Type B pancreatic cell (in vitro differentiated cells): ENCODE measurements around the gene TTLL10. TPM values are rescaled to one million over a fixed set of nuclear protein-coding genes. Genes with fewer than 3 reads are reported as not detected.

Experiments
- DNase-seq: peaks from one replicate; pipeline ENCODE4 v3.0.0; 2021; ENCODE audit warnings: mixed read lengths; ENCODE audit not compliant: unreplicated experiment; ENCODE audit errors: extremely low spot score
- H3K27ac Mint-ChIP-seq: 2 replicates; pipeline ENCODE4 v1.8.0; 2021; ENCODE audit warnings: mild to moderate bottlenecking, mixed read lengths
- H3K27me3 Mint-ChIP-seq: 2 replicates; pipeline ENCODE4 v1.8.0; 2021; ENCODE audit warnings: mixed read lengths
- H3K36me3 Mint-ChIP-seq: 2 replicates; pipeline ENCODE4 v1.8.0; 2021; ENCODE audit warnings: mixed read lengths
- H3K4me1 Mint-ChIP-seq: one replicate; pipeline ENCODE4 v1.8.0; 2021; ENCODE audit warnings: mixed read lengths; ENCODE audit not compliant: unreplicated experiment
- H3K4me3 Mint-ChIP-seq: 2 replicates; pipeline ENCODE4 v1.8.0; 2021; ENCODE audit warnings: mild to moderate bottlenecking, mixed read lengths
- H3K9me3 Mint-ChIP-seq: 2 replicates; pipeline ENCODE4 v1.8.0; 2021; ENCODE audit warnings: mixed read lengths
- total RNA-seq: library from RNA; stranded (reverse); gene quantifications from 2 replicates; pipeline ENCODE4 v1.2.1, GENCODE V29; 2021; ENCODE audit warnings: low replicate concordance
- TF ChIP-seq, protein P1 (sequence below): fragments of 200-600 bp; sonication (generic); conservative IDR thresholded peaks from 2 replicates; pipeline ENCODE4 v1.5.0; 2021; ENCODE audit warnings: antibody characterized with exemption, mild to moderate bottlenecking

TTLL10 gene
- total RNA-seq, 1 donor from 2014 or later, result 1.4 TPM

DNA sequence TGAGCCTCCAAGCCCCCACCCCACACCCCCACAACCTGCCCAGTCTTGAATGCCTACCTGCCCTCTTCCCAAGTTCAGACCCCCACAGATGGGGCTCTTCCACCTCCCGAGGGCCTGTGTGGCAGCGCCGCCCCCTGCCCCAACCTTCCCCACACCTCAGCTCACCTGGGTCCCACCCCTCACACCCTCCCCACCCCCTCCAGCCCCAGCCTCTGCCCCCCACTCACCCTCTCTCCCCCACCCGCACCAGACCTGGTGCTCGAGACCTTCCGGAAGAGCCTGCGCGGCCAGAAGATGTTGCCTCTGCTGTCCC, 23.5 kb downstream of the TTLL10 start:
- Mint-ChIP-seq H3K27ac (no peak overlapping the region), H3K36me3 (no peaks in the 10 kb centered on the region), H3K27me3 (no peaks in the 10 kb centered on the region), H3K9me3 (peaks cover 8% of the 10 kb centered on the region), H3K4me3 (no peak overlapping the region), H3K4me1 (no peaks in the 10 kb centered on the region)
- no peak for DNase-seq
- TF ChIP-seq, protein P1, sequence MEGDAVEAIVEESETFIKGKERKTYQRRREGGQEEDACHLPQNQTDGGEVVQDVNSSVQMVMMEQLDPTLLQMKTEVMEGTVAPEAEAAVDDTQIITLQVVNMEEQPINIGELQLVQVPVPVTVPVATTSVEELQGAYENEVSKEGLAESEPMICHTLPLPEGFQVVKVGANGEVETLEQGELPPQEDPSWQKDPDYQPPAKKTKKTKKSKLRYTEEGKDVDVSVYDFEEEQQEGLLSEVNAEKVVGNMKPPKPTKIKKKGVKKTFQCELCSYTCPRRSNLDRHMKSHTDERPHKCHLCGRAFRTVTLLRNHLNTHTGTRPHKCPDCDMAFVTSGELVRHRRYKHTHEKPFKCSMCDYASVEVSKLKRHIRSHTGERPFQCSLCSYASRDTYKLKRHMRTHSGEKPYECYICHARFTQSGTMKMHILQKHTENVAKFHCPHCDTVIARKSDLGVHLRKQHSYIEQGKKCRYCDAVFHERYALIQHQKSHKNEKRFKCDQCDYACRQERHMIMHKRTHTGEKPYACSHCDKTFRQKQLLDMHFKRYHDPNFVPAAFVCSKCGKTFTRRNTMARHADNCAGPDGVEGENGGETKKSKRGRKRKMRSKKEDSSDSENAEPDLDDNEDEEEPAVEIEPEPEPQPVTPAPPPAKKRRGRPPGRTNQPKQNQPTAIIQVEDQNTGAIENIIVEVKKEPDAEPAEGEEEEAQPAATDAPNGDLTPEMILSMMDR, result no peak

DNA sequence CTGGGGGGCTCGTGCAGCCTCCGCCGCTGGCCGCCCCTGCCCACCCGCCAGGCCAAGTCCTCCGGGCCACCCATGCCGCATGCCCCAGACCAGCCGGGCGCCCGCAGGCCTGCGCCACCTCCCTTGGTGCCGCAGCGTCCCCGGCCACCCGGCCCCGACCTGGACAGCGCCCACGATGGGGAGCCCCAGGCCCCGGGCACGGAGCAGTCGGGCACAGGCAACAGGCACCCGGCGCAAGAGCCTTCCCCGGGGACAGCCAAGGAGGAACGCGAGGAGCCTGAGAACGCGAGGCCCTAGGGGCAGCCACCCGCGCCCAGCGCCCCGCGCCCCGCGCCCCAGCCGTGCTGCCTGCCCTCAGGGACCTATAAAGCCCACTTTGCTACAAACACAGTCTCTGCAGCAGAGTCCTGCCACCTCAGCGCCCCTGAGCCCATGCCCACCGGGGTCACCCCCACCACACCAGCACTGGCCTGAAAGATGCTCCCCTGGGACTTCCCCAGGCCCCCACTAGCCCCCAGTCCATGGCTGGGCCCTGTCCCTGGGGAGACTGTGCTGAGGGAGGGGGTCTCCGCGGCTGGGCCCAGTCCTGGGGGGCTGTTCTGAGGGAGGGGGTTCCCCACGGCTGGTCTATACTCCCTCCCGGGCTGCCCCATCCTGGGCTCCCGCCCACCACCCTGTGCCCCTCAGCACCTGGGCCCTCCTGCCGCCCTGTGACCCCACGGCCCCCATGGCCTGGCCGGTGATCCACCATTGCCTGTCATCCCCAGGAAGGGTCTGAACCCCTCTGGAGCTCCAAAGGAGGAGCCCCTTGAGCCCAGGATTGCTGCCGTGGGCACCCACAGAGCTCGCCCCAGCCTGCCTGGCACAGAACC, 24.1 kb downstream of the TTLL10 start:
- TF ChIP-seq, protein P1, result no peak
- no peak for DNase-seq
- H3K27me3 Mint-ChIP-seq, result no peaks in the 10 kb centered on the region
- no peak overlapping the region for H3K4me3 Mint-ChIP-seq
- no peaks in the 10 kb centered on the region for H3K36me3 Mint-ChIP-seq
- peaks cover 8% of the 10 kb centered on the region for H3K9me3 Mint-ChIP-seq
- no peak overlapping the region for H3K27ac Mint-ChIP-seq
- no peaks in the 10 kb centered on the region for H3K4me1 Mint-ChIP-seq

DNA sequence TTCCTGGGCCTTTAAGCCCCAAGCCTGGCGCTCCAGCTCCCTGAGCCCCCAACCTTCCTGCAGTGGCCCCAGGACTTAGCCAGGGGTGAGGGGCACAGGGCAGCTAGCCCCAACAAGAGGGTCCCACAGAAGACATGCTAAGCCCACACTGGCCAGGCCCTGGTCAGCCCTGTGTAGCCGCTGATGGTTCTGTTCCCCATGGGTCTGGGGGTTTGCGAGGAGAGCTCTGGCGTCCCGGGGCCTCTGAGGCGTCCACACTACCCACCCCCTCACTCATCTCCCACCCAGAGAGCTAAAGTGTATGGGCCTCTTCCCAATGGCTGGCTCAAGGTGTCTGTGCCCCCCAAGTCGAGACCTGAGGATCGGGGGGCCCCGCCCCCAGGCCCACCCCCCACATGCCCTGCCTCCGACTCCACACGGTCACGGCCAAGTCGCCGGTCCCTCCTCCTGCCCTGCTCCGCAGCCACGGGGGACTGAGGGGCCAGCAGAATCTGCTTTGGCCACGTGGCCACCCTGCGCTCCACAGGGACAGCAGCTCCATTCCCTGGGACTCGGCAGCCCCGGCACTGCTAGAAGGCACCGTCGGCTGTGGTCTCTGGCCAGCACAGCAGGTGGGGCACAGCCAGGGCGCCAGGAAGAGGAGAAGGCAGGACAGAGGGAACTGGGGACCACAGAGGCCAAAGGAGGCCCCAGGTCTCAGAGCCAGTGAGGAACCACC, 24.9 kb downstream of the TTLL10 start:
- DNase-seq, result no peak
- H3K36me3 Mint-ChIP-seq, result no peaks in the 10 kb centered on the region
- no peaks in the 10 kb centered on the region for H3K4me1 Mint-ChIP-seq
- no peaks in the 10 kb centered on the region for H3K27me3 Mint-ChIP-seq
- no peak overlapping the region for H3K4me3 Mint-ChIP-seq
- H3K9me3 Mint-ChIP-seq, result peaks cover 8% of the 10 kb centered on the region
- TF ChIP-seq, protein P1, result no peak
- H3K27ac Mint-ChIP-seq, result no peak overlapping the region

DNA sequence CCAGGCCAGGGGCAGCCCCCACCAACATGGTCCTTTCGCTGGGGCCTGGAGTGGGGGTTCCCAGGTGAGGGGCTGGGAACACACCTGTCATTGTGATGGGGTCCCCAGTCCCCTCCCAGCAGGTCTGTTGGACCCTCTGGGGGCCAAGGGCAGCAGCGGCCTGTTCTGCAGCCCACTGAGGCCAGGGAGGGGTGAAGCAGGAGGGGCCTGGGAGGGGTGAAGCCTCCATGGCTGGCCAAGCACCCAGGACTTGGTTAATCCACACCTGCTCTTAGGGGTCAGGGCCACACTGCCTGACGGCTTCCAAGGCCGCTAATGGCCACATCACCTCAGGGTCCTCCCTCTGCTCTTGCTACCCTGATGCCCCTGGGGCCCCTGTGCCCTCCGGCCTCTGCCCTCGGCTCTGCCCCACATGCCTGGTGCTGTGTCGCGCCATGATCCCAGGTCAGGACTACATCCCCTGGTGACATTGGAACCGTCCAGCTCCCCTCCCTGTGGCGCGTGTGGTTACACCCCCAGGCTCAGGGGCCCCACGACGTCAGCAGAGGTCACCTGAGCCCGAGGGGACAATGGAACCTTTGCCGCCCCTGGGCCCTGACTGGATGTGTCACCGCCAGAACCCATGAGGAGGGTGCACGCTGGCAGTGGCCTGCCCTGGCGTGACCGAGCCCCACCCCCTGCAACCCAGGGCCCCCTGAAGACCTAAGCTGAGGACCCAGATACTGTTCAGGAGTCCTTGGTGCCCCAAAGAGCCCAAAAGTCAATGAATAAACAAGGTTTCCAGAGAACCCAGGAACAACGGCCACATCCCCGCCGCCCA, 25.7 kb downstream of the TTLL10 start:
- TF ChIP-seq, protein P1, result no peak
- Mint-ChIP-seq H3K36me3 (no peaks in the 10 kb centered on the region), H3K27ac (no peak overlapping the region), H3K27me3 (no peaks in the 10 kb centered on the region), H3K4me3 (peak overlapping the region; percentile 52), H3K9me3 (peaks cover 5% of the 10 kb centered on the region), H3K4me1 (no peaks in the 10 kb centered on the region)
- DNase-seq, result no peak

DNA sequence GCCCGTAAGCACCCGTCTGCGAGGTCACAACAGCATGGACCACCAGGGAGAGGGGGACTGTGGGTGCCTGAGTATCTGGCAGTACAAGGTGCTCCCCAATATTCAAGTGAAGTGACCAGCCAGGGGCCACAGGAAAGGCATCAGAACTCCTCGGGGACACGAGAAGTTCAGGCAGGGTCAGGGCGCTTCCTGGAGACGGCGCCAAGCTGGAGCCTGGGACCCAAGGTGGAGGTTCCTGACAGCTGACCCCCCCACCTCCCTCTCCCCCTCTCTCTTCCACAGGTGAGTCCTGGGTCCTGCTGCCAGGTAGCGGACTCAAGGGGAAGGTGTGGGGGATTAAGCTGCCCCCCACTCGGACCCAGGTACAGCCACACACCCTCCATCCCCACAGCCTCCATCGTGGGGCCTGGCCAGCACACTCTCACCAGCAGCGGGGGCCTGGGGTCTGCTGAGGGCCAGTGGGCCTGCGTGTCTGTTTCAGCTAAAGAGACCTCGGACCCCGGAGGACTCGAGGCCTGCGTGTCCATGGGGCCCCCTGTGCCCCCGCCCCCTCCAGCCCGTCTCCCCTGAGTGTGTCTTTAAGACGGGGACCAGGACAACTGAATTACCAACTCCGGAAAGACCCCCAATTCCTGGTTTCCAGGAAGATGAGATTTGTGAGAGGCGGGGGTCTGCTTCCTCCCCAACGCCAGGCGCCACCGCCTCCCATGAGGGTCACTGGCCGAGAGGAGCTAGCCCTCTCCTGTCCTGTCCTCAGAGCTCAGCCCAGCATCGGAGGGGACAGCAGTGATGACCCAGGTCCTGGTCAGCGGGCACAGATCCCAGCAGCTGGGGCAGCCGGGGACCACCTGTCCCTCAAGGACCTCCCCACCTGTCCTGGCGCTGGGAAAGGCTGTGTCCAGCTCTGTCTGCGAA, 26.5 kb downstream of the TTLL10 start:
- Mint-ChIP-seq H3K4me1 (no peaks in the 10 kb centered on the region), H3K27ac (no peak overlapping the region), H3K36me3 (no peaks in the 10 kb centered on the region), H3K9me3 (no peaks in the 10 kb centered on the region), H3K4me3 (peak overlapping the region; percentile 63), H3K27me3 (no peaks in the 10 kb centered on the region)
- DNase-seq, result no peak
- TF ChIP-seq, protein P1, result no peak
